DND-41 (cell line): Measurements from ENCODE around the gene AMER2.

Experiments used
- ATAC-seq: fragments of 200-7000 bp; cut with Tn5 transposase; 3 replicates; pipeline ENCODE4 v1.9.1; 2021; ENCODE audit warnings: low read depth; ENCODE audit not compliant: insufficient read depth
- DNase-seq: peaks from one replicate; pipeline ENCODE4 v3.0.0-alpha.2; 2020
- H2AFZ ChIP-seq: 2 replicates; pipeline ENCODE4 v1.6.0; 2012; ENCODE audit warnings: low read depth, low read length
- H3K27ac ChIP-seq: 2 replicates; pipeline ENCODE4 v1.5.1; 2012; ENCODE audit warnings: low read length, inconsistent platforms
- H3K27me3 ChIP-seq: fragments of 200-600 bp; sonication (generic); 2 replicates; pipeline ENCODE4 v1.6.0; 2012; ENCODE audit warnings: low read length, mild to moderate bottlenecking, inconsistent platforms; ENCODE audit not compliant: insufficient read depth, poor library complexity
- H3K36me3 ChIP-seq: 2 replicates; pipeline ENCODE4 v1.5.1; 2012; ENCODE audit warnings: low read length, inconsistent platforms; ENCODE audit not compliant: insufficient read depth
- H3K4me1 ChIP-seq: 2 replicates; pipeline ENCODE4 v1.5.1; 2012; ENCODE audit warnings: mild to moderate bottlenecking, low read length; ENCODE audit not compliant: insufficient read depth
- H3K4me2 ChIP-seq: 2 replicates; pipeline ENCODE4 v1.6.0; 2012; ENCODE audit warnings: mild to moderate bottlenecking, moderate library complexity, low read length, inconsistent platforms; ENCODE audit not compliant: insufficient read depth
- H3K4me3 ChIP-seq, 2 experiments: fragments of 200-600 bp in 1 of 2; shearing (Covaris generic) in 1 of 2; 2 replicates each; pipeline ENCODE4 v1.5.1; 2012 to 2016; ENCODE audit warnings: inconsistent platforms in 2 of 2, low read length in 2 of 2, mild to moderate bottlenecking in 2 of 2, low read depth in 1 of 2, moderate library complexity in 1 of 2
- H3K79me2 ChIP-seq: 2 replicates; pipeline ENCODE4 v1.6.0; 2012; ENCODE audit warnings: low read length, inconsistent platforms; ENCODE audit not compliant: insufficient read depth
- H3K9ac ChIP-seq: 2 replicates; pipeline ENCODE4 v1.6.0; 2012; ENCODE audit warnings: low read depth, mild to moderate bottlenecking, inconsistent platforms, low read length, moderate library complexity
- H3K9me3 ChIP-seq: 2 replicates; pipeline ENCODE4 v1.5.1; 2012; ENCODE audit warnings: low read length, moderate library complexity, mild to moderate bottlenecking, inconsistent platforms; ENCODE audit not compliant: insufficient read depth, severe bottlenecking
- H4K20me1 ChIP-seq: 2 replicates; pipeline ENCODE4 v1.6.0; 2012; ENCODE audit warnings: low read length; ENCODE audit not compliant: insufficient read depth
- CTCF ChIP-seq: IDR thresholded peaks from 2 replicates; pipeline ENCODE4 v1.5.1; 2012; ENCODE audit warnings: borderline replicate concordance, low read length, moderate library complexity, mild to moderate bottlenecking; ENCODE audit not compliant: poor library complexity, severe bottlenecking; ENCODE audit errors: extremely low read depth
- EZH2 ChIP-seq: IDR thresholded peaks from 3 replicates; pipeline ENCODE4 v1.6.1; 2012; ENCODE audit warnings: borderline replicate concordance, low read depth, mild to moderate bottlenecking, moderate library complexity, low read length, inconsistent platforms; ENCODE audit not compliant: severe bottlenecking

Gene AMER2

GRCh38 chr13:25178070-25178469, 6.0 kb upstream of the AMER2 start:
- H2AFZ ChIP-seq, result no peak overlapping the region
- no peaks in the 10 kb centered on the region for H3K36me3 ChIP-seq
- ATAC-seq (no peak), DNase-seq (no peak)
- H3K4me1 ChIP-seq, result no peaks in the 10 kb centered on the region
- no peak overlapping the region for H3K4me2 ChIP-seq
- peaks cover 15% of the 10 kb centered on the region for H3K27me3 ChIP-seq
- no peak overlapping the region for H3K4me3 ChIP-seq
- TF ChIP-seq CTCF, result no peak
- TF ChIP-seq EZH2, result no peak
- no peaks in the 10 kb centered on the region for H3K79me2 ChIP-seq
- no peak overlapping the region for H3K27ac ChIP-seq
- no peaks in the 10 kb centered on the region for H3K9me3 ChIP-seq
- H4K20me1 ChIP-seq, result no peaks in the 10 kb centered on the region
- H3K9ac ChIP-seq, result no peak overlapping the region

- H2AFZ ChIP-seq, result no peak overlapping the region
- peaks cover 13% of the 10 kb centered on the region for H3K27me3 ChIP-seq
- H3K27ac ChIP-seq, result no peak overlapping the region
- ATAC-seq (no peak), DNase-seq (no peak)
- H4K20me1 ChIP-seq, result no peaks in the 10 kb centered on the region
- H3K4me2 ChIP-seq, result no peak overlapping the region
- no peak for TF ChIP-seq EZH2
- TF ChIP-seq CTCF, result no peak
- no peaks in the 10 kb centered on the region for H3K4me1 ChIP-seq
- no peaks in the 10 kb centered on the region for H3K9me3 ChIP-seq
- no peak overlapping the region for H3K9ac ChIP-seq
- no peaks in the 10 kb centered on the region for H3K36me3 ChIP-seq
- H3K79me2 ChIP-seq, result no peaks in the 10 kb centered on the region
- H3K4me3 ChIP-seq, result no peak overlapping the region
These were observed 5.5 kb upstream of the AMER2 start for GRCh38 chr13:25177636-25178035.

GRCh38 chr13:25177012-25177411, 4.9 kb upstream of the AMER2 start:
- Histone ChIP-seq H3K4me1 (no peaks in the 10 kb centered on the region), H3K4me2 (no peak overlapping the region), H3K4me3 (no peak overlapping the region), H3K27me3 (peaks cover 13% of the 10 kb centered on the region), H3K27ac (no peak overlapping the region), H3K79me2 (no peaks in the 10 kb centered on the region), H3K36me3 (no peaks in the 10 kb centered on the region), H3K9ac (no peak overlapping the region), H2AFZ (no peak overlapping the region), H4K20me1 (no peaks in the 10 kb centered on the region), H3K9me3 (no peaks in the 10 kb centered on the region)
- ATAC-seq (no peak), DNase-seq (no peak)
- TF ChIP-seq EZH2 (no peak), CTCF (no peak)

- Histone ChIP-seq H3K36me3 (no peaks in the 10 kb centered on the region), H3K4me1 (no peaks in the 10 kb centered on the region), H3K27ac (no peak overlapping the region), H3K9me3 (no peaks in the 10 kb centered on the region), H3K79me2 (no peaks in the 10 kb centered on the region), H3K4me3 (no peak overlapping the region), H3K4me2 (no peak overlapping the region), H3K9ac (no peak overlapping the region), H4K20me1 (no peaks in the 10 kb centered on the region), H2AFZ (no peak overlapping the region), H3K27me3 (peaks cover 10% of the 10 kb centered on the region)
- TF ChIP-seq EZH2 (no peak), CTCF (no peak)
- no peak for DNase-seq
- ATAC-seq, result no peak
These were observed 3.3 kb upstream of the AMER2 start for GRCh38 chr13:25175431-25175830.
